ENCODE data around the gene DPP9. TPM values are rescaled to one million over a fixed set of nuclear protein-coding genes. Genes with fewer than 3 reads are reported as not detected.

DPP9 gene
- total and polyA plus RNA-seq, 2 of the 8 experiments (the other 6 are each of a cell fraction or from before 2014, with no cell fraction given): 11.6 to 40.7 TPM

GRCh38 chr19:4730740-4731171 lies 7.1 kb upstream of the DPP9 start:
- no peak overlapping the region for H4K91ac ChIP-seq (replicated peaks; ENCODE audit: insufficient read length, low read length)
- no peak overlapping the region for H3K18ac ChIP-seq (ENCODE audit: extremely low read depth, low read length)
- no peaks in the 10 kb centered on the region for H3K23me2 ChIP-seq (ENCODE audit: low read depth, low read length)
- 100% methylated on average over 1 of the region's 1 CpG; no CpG with 5 or more reads in 1 of the 2 experiments for WGBS, 2 experiments (ENCODE audit: extremely low coverage in 1 of 2, insufficient coverage in 1 of 2, insufficient read length in 1 of 2, insufficient replicate concordance in 2 of 2, low coverage in 1 of 2, low lambda C conversion rate in 2 of 2, missing lambda C conversion rate in 1 of 2)
- no peaks in the 10 kb centered on the region for H3K27me3 ChIP-seq (replicated peaks in 1 of 4; ENCODE audit: control insufficient read depth in 3 of 4, extremely low read depth in 1 of 4, insufficient read depth in 3 of 4, low read length in 3 of 4)
- no peak overlapping the region for H3K9ac ChIP-seq (replicated peaks in 1 of 4; ENCODE audit: extremely low read depth in 1 of 4, low read depth in 3 of 4, low read length in 3 of 4)
- no peaks in the 10 kb centered on the region for H3K79me2 ChIP-seq (ENCODE audit: control insufficient read depth in 1 of 2, insufficient read depth in 2 of 2, low read length in 2 of 2)
- no peak overlapping the region for H2BK120ac ChIP-seq (replicated peaks; ENCODE audit: low read depth, low read length)
- no peak overlapping the region for H3K14ac ChIP-seq (ENCODE audit: insufficient read length)
- no peak overlapping the region for H3K4me2 ChIP-seq (ENCODE audit: insufficient read depth in 1 of 2, low read depth in 2 of 2, low read length in 2 of 2)
- no peak overlapping the region for H3K23ac ChIP-seq (ENCODE audit: insufficient read length)
- no peak overlapping the region for H3K56ac ChIP-seq (replicated peaks; ENCODE audit: insufficient read length, low read depth, low read length)
- H3K79me1 ChIP-seq (ENCODE audit: low read depth, low read length): no peaks in the 10 kb centered on the region
- no peak overlapping the region for H3K4me3 ChIP-seq (ENCODE audit: extremely low read depth in 1 of 4, insufficient read depth in 2 of 4, low read depth in 3 of 4, low read length in 4 of 4)
- H4K20me1 ChIP-seq (replicated peaks in 1 of 2; ENCODE audit: control insufficient read depth in 1 of 2, insufficient read depth in 2 of 2, low read length in 2 of 2): no peaks in the 10 kb centered on the region
- no peak overlapping the region for H4K8ac ChIP-seq (ENCODE audit: extremely low read depth, insufficient read depth, low read length)
- no peaks in the 10 kb centered on the region for H3K4me1 ChIP-seq (replicated peaks in 1 of 4; ENCODE audit: control insufficient read depth in 3 of 4, insufficient read depth in 4 of 4, low read length in 3 of 4)
- H2BK20ac ChIP-seq (ENCODE audit: low read length): no peak overlapping the region
- H3K27ac ChIP-seq (ENCODE audit: low read depth, low read length): no peak overlapping the region
- H2BK12ac ChIP-seq (ENCODE audit: low read depth, low read length): no peak overlapping the region; the same call in 1 of the 2 replicates
- FAIRE-seq (peak; percentile 48), DNase-seq (ENCODE audit: low read depth in 1 of 2, low spot score in 2 of 2) (peak in 1 of 2 experiments; percentile 92)
- no peak overlapping the region for H2BK15ac ChIP-seq (ENCODE audit: low read length)
- CTCF ChIA-PET (ENCODE audit: partially characterized antibody): interaction anchor here (0.7 to 19.1 kb wide), 16 partner anchors 9 to 116 kb away, joined by 3 to 212 read pairs (median 5); partner anchors contain the start of gene FEM1A
- H2AK5ac ChIP-seq (ENCODE audit: low read depth, low read length): no peak overlapping the region
- POLR2A ChIA-PET (ENCODE audit: partially characterized antibody): interaction anchor here (0.7 to 1.2 kb wide), 2 partner anchors 38 to 68 kb away, joined by 3 to 4 read pairs; no protein-coding TSS in a partner anchor
- no peak overlapping the region for H3K4ac ChIP-seq (replicated peaks; ENCODE audit: insufficient read length, low read depth, low read length)
- H4K5ac ChIP-seq (ENCODE audit: insufficient read length, low read depth, low read length): no peak overlapping the region
- no peaks in the 10 kb centered on the region for H3K36me3 ChIP-seq (ENCODE audit: control insufficient read depth in 2 of 4, insufficient read depth in 4 of 4, low read length in 3 of 4)
- no peak overlapping the region for H2BK5ac ChIP-seq (ENCODE audit: low read depth, low read length)
- no peaks in the 10 kb centered on the region for H3K9me3 ChIP-seq (ENCODE audit: insufficient read depth in 2 of 2, low read depth in 1 of 2, low read length in 1 of 2)
- H2AFZ ChIP-seq (ENCODE audit: low read length): no peak overlapping the region
- TF ChIP-seq SP1 (IDR thresholded peaks at IDR 0.05; ENCODE audit: low read depth, low read length): no peak
- TF ChIP-seq KDM1A (IDR thresholded peaks at IDR 0.05; ENCODE audit: borderline replicate concordance, low read length): peak; percentile 100
- no peak for TF ChIP-seq NRF1 (IDR thresholded peaks at IDR 0.05; ENCODE audit: low read depth, low read length)
- TF ChIP-seq POLR2AphosphoS5 (IDR thresholded peaks at IDR 0.05; ENCODE audit: low read depth, low read length): no peak
- TF ChIP-seq RXRA (IDR thresholded peaks at IDR 0.05; ENCODE audit: insufficient read depth, low read depth, low read length): no peak
- no peak for TF ChIP-seq TAF7 (optimal IDR thresholded peaks at IDR 0.05; ENCODE audit: borderline replicate concordance, low read depth, low read length)
- TF ChIP-seq HDAC2 (IDR thresholded peaks at IDR 0.05; ENCODE audit: borderline replicate concordance in 1 of 2, low read depth in 2 of 2, low read length in 2 of 2): peak in 1 of 2 experiments; percentile 97; a peak in 2 of 4 replicates
- TF ChIP-seq RFX5 (IDR thresholded peaks at IDR 0.05; ENCODE audit: borderline replicate concordance, low read depth, low read length): no peak
- 0 out of 2 replicates have a peak, but pooled peaks have one; percentile 23 for TF ChIP-seq JUND (IDR thresholded peaks at IDR 0.05; ENCODE audit: low read length)
- TF ChIP-seq MAFK (IDR thresholded peaks at IDR 0.05; ENCODE audit: low read depth, low read length): no peak
- peak; percentile 66 to 85 (median 82) for TF ChIP-seq CTCF (IDR thresholded peaks at IDR 0.05; ENCODE audit: control extremely low read depth in 1 of 3, insufficient read depth in 1 of 3, low read depth in 1 of 3, low read length in 3 of 3)
